Hematopoietic multipotent progenitor cell (in vitro differentiated cells): ENCODE data around the gene SKIDA1. TPM values are rescaled to one million over a fixed set of nuclear protein-coding genes. Genes with fewer than 3 reads are reported as not detected.

ENCODE experiments used
- DNase-seq, 3 donors: peaks; one replicate each; pipeline ENCODE4 v3.0.0-alpha.2; 2011 to 2015; ENCODE audit warnings: low read depth in 2 of 3, low spot score in 2 of 3
- total RNA-seq: library from RNA; depleted of rRNA; stranded (reverse); fragments of >200 nt; gene quantifications from one replicate; pipeline ENCODE4 v1.2.3, GENCODE V29; 2012

Gene SKIDA1
- total RNA-seq, 1 donor = 1.1 TPM

GRCh38 chr10:21517134-21518031 lies 8.1 kb downstream of the SKIDA1 start:
- DNase-seq = peak in 1 of 3 donors; percentile 51

DNA sequence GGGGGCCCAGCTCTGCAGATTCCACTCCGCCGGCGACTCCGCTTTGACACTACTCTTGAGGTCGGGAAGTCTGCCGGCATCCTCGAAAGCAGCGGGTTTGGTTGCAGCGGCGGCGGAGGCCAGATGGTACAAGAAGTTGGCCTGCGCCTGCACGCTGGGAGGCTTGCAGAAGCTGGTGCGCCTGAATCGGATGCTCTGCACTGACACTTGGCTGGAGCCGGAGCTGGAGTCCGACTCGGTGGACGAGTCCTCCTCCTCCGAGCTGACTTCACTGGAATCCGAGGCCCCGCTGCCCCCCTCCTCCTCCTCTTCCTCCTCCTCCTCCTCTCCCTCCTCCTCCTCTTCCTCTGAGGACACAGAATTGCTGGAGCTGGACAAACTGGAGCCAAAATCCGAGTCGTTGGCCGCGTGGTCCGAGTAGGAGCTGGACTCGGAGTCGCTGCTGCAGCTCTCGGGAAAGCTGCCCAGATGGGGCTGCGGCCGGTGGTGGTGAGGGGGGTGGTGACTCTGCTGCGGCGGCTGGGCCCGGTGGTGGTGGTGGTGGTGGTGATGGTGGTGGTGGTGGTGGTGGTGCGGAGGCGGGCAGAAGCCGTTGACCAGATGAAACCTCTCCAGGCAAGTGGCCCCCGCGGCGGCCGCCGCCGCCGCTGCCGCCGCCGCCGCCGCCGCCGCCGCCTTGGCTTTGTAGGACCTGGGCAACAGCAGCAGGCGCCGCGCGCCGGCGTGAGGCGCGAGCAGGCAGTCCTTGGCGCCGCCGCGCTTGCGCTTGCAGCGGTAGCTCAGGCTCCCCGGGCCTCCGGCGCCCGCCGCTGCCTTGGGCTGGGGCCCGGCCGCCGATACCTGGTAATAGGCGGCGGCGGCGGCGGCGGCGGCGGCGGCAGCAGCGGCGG lies 9.0 kb downstream of the SKIDA1 start:
- peak in 1 of 3 donors; percentile 66 for DNase-seq

GRCh38 chr10:21515361-21516241 lies 9.9 kb downstream of the SKIDA1 start:
- no peak for DNase-seq

DNA sequence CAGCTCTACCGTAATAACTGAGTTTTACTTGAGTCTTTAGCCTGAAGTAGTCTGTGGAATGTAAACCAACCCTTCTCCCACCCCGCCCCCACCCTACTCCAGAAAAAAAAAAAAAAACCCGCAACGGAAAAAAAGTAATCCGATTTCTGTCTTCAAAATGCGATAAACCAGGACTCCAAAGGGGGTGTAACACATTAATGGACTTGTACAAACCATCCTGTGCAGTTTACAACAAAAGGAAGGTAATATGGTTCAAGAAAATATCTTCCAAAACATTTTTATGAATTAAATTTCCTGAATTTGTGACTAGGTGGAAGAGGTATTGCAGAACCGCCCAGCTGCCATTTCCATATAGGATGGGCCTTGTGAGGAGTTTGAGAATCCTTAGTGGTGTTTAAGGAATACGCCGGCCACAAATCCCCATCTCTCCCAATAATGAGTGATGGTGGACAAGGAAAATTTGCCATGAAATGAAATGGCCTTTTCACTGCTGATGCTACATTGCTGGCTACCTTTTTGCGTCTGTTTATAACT lies 10.6 kb downstream of the SKIDA1 start:
- no peak for DNase-seq

DNA sequence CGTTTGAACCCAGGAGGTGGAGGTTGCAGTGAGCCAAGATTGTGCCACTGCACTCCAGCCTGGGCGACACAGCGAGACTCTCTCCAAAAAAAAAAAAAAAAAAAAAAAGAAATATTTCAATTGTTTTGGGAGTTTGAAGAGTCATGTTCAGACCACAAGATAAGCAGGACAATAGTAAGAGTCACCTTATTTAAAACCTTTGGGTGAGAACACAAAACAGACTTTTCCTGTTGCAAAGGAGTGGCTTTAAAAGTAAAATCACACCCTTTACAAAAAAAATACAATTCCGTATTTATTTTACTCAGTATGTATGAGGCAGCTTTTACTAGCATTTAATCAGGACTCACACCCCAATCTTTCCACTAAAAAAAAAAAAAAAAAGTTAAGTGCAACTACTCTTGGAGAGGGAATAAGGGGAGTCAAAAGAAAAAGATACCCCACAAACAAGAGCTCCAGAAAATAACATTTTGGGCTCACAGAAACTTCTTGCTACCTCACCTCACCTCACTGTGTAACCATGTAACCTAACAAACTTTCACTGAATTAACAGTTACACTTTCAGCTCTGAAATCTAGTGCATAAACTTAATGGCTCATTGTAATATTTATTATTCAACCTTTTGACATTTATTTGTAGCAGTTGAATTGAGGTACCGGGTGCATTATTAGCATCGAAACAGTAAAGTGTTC lies 11.2 kb downstream of the SKIDA1 start:
- no peak for DNase-seq

DNA sequence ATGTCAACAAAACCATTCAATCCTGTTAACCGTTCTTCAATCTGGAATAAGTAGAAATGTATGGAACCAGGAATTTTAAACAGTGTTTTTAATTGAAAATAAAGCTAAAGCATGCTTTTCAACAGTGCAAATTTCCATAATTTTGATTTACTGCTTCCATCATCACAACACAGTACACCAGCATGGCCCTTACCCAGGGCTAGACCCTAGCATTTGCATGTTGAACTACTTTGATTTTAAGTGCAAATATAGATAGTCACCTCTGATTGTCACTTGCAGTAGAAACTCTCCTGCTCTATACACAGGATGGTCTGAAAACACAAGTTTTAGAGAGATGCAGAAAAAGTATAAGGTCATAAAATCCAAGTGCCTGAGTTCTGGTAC lies 12.1 kb downstream of the SKIDA1 start:
- no peak for DNase-seq

- DNase-seq = no peak
Measured at GRCh38 chr10:21512573-21513404, 12.7 kb downstream of the SKIDA1 start.

DNA sequence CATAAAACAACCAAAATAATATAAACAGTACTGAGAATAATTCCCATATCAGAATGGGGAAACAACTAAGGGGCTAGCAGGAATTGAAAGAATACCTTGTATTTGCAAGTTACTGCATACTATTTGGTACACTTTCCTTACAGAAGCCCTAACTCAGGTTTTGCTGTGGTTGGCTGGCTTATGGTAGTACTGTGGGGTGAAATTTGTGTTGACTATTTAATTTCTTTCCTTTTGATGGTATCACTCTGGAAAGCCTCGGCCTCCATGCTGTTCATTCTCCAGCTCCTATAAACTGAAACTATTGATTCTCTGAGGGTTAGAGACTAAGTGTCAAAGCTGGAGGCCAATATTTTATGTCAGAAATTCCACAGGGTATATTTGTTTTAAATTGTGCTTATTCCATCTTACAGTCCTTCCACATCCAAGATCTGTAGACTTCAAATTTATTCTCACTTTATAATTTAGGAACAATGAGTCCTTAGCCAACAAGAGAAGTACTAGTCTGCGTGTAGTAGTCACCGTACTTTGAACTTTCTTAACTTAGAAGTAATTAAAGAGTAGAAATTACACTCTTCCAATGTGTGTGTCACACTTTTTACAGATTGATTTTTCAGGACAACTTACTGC lies 13.4 kb downstream of the SKIDA1 start:
- DNase-seq = no peak

DNA sequence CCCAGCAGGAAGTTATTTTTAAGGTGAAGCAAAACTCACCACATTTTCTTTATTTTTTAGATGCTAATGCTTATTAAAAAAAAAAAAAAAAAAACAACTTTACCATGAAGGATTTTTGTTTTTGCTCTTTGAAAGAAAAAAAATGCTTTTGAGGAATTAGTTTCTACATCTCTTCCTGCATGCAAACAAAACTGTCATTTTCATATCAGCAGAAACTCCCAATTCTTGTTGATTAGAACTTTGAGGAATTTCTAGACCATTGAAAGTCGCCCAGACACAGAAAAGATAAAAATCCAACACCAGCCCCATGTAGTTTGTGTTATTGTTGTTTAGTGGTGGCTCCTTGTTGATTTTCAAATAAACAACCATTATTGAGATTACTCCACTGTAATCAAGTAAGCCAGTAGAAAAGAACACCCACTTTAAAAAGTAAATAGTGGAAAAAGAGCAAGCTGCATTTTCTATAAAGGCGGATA lies 14.3 kb downstream of the SKIDA1 start:
- no peak for DNase-seq

DNA sequence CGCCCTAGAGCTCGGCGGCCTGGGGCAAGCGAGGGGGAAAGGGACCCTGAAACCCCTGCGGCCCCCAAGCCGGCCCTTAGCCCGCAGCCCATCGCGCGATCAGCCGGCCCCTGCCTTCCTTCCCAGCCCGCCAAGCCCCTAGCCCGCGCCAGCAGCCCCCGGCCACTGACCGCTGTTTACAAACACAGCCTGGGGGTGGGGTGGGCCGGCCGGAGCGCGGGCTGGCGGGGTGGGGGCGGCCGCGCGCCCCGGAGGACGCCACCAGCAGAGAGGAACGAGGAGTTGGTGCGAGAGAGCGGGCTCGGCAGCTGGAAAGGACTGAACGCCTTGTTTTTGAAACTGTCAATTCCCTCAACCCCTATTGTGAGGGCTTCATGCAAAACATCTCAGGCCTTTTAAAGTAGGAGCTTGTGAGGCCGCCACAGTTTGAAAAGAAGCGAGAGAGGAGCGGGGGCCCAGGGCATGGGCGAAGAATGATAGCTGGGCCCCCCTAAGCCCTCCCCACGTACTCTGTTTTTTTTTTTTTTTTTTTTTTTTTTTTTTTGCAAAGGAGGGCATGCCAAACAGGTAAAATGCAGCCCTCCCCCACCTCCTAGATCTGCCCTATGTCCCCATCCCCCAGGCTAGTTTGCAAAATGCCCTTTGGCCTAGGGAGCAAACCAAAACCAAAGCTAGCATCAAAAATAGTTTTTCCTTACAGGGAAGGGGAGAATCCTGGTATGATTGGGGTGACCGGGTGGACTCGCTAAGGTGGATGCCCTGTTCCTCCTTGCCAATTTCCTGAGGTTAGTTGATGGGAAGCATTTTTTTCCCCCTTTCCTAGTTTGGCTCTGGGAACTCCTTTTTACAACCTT lies 15.0 kb downstream of the SKIDA1 start:
- no peak for DNase-seq

DNA sequence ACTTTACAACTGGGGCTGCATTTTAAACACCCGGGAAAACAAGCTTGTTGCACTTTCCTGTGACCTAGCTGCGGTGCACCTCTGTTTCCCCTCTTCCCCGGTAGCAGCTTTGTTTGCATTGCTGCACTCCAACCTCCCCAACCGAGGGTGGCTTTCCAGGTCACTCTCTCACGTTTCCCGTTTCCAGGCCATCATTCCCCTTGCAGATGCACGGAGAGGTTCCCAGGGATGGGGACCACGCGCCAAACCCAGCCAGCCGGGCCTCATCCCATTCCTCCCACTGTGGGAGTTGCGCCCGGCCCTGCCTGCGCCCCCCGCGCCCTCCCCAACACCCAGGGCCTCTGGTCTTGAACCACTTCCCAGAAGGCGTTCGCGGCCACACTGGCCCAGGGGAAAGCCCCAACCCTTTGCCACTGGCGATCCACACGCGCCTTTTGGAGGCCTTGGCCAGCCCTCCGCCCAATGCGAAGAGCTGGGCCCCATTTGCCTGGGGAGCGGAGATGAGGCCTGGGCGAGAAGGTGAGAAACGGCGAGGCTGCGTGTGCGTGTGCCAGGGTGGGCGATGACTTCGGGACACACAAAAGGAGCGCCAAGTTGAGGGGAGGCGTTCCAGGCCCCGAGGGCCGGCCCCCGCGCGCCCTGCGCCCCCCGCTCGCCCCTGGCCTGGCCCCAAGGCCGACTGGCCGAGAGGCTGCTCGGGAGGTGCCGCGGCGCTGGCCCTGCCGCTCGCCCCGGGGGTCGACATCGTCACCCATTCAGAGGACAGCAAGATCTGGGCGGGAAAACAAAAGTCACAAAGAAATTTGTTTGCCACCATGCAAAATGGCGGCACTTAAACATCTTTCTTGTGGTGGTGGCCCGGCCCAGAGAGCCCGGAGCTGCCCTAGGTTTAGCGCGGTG lies 15.9 kb downstream of the SKIDA1 start:
- no peak for DNase-seq

- no peak for DNase-seq
Measured at GRCh38 chr10:21508706-21509331, 16.7 kb downstream of the SKIDA1 start.

DNA sequence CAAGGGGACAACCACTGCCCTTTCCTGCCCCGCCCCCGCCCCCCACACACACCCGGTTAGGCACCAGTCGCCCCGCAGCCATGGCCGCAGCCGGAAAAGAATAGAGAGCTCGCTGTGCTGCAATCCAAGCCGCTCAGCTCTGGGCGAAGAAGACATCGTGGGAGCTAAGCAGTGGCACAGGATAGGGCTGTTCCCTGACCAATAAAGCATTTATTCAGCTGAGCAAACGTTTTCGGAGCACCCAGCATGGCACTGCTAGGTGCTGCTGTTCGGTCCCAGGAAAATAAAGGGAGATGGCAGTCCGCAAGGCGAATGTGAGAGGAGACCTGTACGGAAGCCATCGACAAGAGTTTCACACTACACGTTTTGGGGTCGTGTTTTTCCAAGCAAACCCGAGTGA lies 18.3 kb downstream of the SKIDA1 start:
- DNase-seq = no peak

- no peak for DNase-seq
Measured at GRCh38 chr10:21506351-21506750, 19.1 kb downstream of the SKIDA1 start.

DNA sequence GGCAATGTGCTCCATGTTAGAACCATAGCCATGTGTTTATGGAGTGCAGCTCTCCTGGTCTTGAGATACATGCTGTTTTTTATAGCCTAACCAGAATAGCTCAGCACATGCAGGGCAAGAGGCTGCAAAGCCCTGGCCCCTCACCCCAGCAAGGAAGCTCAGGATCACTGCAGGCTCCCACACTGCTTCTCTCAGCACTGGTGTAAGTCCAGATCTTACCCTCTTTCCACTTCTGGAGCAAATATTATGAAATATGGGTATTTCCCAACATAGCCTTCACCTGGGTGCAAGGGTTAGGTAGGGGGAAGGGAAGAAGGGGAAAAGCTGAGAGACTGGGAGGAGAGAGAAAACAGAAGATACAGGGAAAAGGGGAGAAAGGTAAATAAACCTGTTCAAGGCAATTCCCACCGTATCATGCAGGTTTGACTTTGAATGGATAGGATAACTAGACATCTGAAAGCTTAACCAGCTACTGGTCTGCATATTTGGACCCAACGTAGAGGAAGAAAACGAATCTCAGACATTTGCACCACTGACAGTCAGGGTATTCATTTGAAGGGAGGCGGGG lies 19.7 kb downstream of the SKIDA1 start:
- DNase-seq = no peak

DNA sequence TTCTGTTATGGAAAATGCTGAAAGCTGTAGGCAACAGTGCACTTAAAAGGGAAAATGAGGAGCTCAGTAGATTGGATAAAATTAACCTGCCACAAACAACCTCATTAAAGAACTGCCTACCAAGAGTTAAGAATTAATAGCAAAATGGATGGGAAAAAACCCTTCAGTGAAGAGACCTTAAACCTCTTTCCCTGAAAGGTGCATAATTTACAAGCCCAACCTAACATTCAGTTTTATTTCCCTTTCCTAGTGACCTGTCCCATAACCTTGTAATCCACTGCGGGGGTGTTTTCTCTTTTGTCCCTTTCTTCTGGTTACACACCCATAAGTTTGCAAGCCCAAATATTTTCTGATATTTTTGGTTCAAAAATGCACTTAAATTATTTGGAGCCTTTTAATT lies 21.9 kb downstream of the SKIDA1 start:
- no peak for DNase-seq
